SK-N-SH treated with all-trans-retinoic acid at 6 μM for 48 hours (cell line): ENCODE results near the gene ZNF853.

ENCODE experiments used
- BACH2 ChIP-seq: fragments of 250-450 bp; sonication (Bioruptor Pico); IDR thresholded peaks from 2 replicates; pipeline ENCODE4 v1.9.0; 2021; ENCODE audit warnings: mild to moderate bottlenecking, borderline replicate concordance
- CSDC2 ChIP-seq: fragments of 250-450 bp; sonication (Bioruptor Pico); IDR thresholded peaks from 2 replicates; pipeline ENCODE4 v1.5.0; 2020; ENCODE audit warnings: mild to moderate bottlenecking, moderate library complexity
- PPARA ChIP-seq: fragments of 250-450 bp; sonication (Bioruptor Pico); IDR thresholded peaks from 2 replicates; pipeline ENCODE4 v1.5.0; 2020; ENCODE audit warnings: mild to moderate bottlenecking, borderline replicate concordance
- TCF4 ChIP-seq: fragments of 250-450 bp; sonication (Bioruptor Pico); IDR thresholded peaks from 2 replicates; pipeline ENCODE4 v1.8.0; 2021; ENCODE audit warnings: mild to moderate bottlenecking, moderate library complexity, borderline replicate concordance
- TSHZ2 ChIP-seq: fragments of 250-450 bp; sonication (Bioruptor Pico); IDR thresholded peaks from 2 replicates; pipeline ENCODE4 v1.5.0; 2020; ENCODE audit warnings: mild to moderate bottlenecking, moderate library complexity
- TF ChIP-seq, protein P1 (sequence below): fragments of 250-450 bp; sonication (Bioruptor Pico); IDR thresholded peaks from 2 replicates; pipeline ENCODE4 v1.8.0; 2020; ENCODE audit warnings: mild to moderate bottlenecking, moderate library complexity, borderline replicate concordance

- TF ChIP-seq PPARA (CRISPR knock-in tag) (no peak), CSDC2 (no peak), BACH2 (CRISPR knock-in tag) (no peak), TSHZ2 (CRISPR knock-in tag) (no peak), TCF4 (no peak)
- TF ChIP-seq, protein P1, sequence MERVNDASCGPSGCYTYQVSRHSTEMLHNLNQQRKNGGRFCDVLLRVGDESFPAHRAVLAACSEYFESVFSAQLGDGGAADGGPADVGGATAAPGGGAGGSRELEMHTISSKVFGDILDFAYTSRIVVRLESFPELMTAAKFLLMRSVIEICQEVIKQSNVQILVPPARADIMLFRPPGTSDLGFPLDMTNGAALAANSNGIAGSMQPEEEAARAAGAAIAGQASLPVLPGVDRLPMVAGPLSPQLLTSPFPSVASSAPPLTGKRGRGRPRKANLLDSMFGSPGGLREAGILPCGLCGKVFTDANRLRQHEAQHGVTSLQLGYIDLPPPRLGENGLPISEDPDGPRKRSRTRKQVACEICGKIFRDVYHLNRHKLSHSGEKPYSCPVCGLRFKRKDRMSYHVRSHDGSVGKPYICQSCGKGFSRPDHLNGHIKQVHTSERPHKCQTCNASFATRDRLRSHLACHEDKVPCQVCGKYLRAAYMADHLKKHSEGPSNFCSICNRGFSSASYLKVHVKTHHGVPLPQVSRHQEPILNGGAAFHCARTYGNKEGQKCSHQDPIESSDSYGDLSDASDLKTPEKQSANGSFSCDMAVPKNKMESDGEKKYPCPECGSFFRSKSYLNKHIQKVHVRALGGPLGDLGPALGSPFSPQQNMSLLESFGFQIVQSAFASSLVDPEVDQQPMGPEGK (CRISPR knock-in tag): no peak
Observed at GRCh38 chr7:6576024-6576866, 39.2 kb upstream of the ZNF853 start.
